K562 (cell line): Measurements from ENCODE around the gene IBA57. TPM values are rescaled to one million over a fixed set of nuclear protein-coding genes. Genes with fewer than 3 reads are reported as not detected.
"Not testable (repeated sequence)": the region's sequence is repeated elsewhere in the genome, so short reads cannot be mapped to it uniquely, and the experiment has no call there.

Source experiments
- ATAC-seq: fragments of 200-7000 bp; cut with Tn5 transposase; 3 replicates; pipeline ENCODE4 v1.9.1; 2020; ENCODE audit warnings: moderate library complexity
- BruUV-seq: library from RNA; stranded (reverse); fragments of 400-500 nt; replicated peaks from 2 replicates; lab custom pipeline; 2021; lab: Mats Ljungman, UMichigan
- CTCF ChIA-PET: fragments of 300-600 bp; formaldehyde crosslinking; extraction: SDS; loops from one replicate; lab custom pipeline; 2021; ENCODE audit warnings: low intra/inter-chr PET ratio; lab: Yijun Ruan, JAX
- POLR2A ChIA-PET: fragments of 300-600, 350-650 bp; sonication (Branson Sonifier 250); formaldehyde crosslinking; extraction: SDS; loops from one replicate; lab custom pipeline; 2021; ENCODE audit warnings: antibody characterized with exemption, inconsistent platforms; lab: Yijun Ruan, JAX
- DNase-seq, 4 experiments: peaks; one replicate each; pipeline versions ENCODE4 v3.0.0 to v3.0.0-alpha.2; 2011 to 2018; ENCODE audit warnings: low spot score in 3 of 4, mixed read lengths in 3 of 4; ENCODE audit errors: extremely low read depth in 1 of 4
- FAIRE-seq: peaks from 2 replicates; lab custom pipeline; 2011; peaks lifted over from hg19 to GRCh38; lab: Jason Lieb, UNC
- H2AFZ ChIP-seq: 2 replicates; pipeline ENCODE4 v1.6.0; 2011; ENCODE audit warnings: low read depth, low read length, control low read depth, inconsistent platforms
- H3K27ac ChIP-seq: fragments of 200-600 bp; 3 replicates; pipeline ENCODE4 v1.8.0; 2011; ENCODE audit warnings: low read depth, mild to moderate bottlenecking, control low read depth, inconsistent platforms, low read length, moderate library complexity, mixed read lengths; ENCODE audit errors: extremely low read depth
- H3K27me3 ChIP-seq, 2 experiments: fragments of 300-600 bp in 1 of 2; 2 replicates in 1 of 2; 3 replicates in 1 of 2; pipeline versions ENCODE4 v1.6.0 to v1.8.0; 2011; ENCODE audit warnings: inconsistent platforms in 2 of 2, low read length in 2 of 2, mild to moderate bottlenecking in 1 of 2, mixed read lengths in 1 of 2, moderate library complexity in 1 of 2; ENCODE audit not compliant: control insufficient read depth in 2 of 2, insufficient read depth in 2 of 2
- H3K36me3 ChIP-seq: fragments of 300-600 bp; 3 replicates; pipeline ENCODE4 v1.8.0; 2011; ENCODE audit warnings: mild to moderate bottlenecking, low read length, inconsistent platforms; ENCODE audit not compliant: control insufficient read depth, insufficient read depth
- H3K4me1 ChIP-seq, 2 experiments: fragments of 200-600 bp in 1 of 2; replicated peaks in 1 of 2; 2 replicates in 1 of 2; 3 replicates in 1 of 2; pipeline versions ENCODE4 v1.5.1 to v1.8.0; 2011; ENCODE audit warnings: inconsistent platforms in 2 of 2, low read length in 2 of 2, mild to moderate bottlenecking in 1 of 2, mixed read lengths in 1 of 2, moderate library complexity in 1 of 2; ENCODE audit not compliant: control insufficient read depth in 2 of 2, insufficient read depth in 2 of 2
- H3K4me2 ChIP-seq: 2 replicates; pipeline ENCODE4 v1.6.1; 2011; ENCODE audit warnings: low read length, control low read depth, inconsistent platforms, mixed read lengths; ENCODE audit not compliant: insufficient read depth
- H3K4me3 ChIP-seq: fragments of 200-600 bp; sonication (generic), shearing (Covaris generic); 2 replicates; pipeline ENCODE4 v1.5.1; 2016; ENCODE audit warnings: control low read depth, inconsistent platforms
- H3K79me2 ChIP-seq: fragments of 200-600 bp; 3 replicates; pipeline ENCODE4 v1.8.0; 2011; ENCODE audit warnings: low read length, inconsistent platforms; ENCODE audit not compliant: control insufficient read depth, insufficient read depth
- H3K9ac ChIP-seq, 2 experiments: 2 replicates each; pipeline versions ENCODE4 v1.6.0 to v1.6.1; 2011; ENCODE audit warnings: low read depth in 2 of 2, low read length in 2 of 2, control low read depth in 1 of 2, inconsistent platforms in 1 of 2, mild to moderate bottlenecking in 1 of 2, mixed read lengths in 1 of 2; ENCODE audit not compliant: insufficient read depth in 1 of 2
- H3K9me1 ChIP-seq: one replicate; pipeline ENCODE4 v1.6.0; 2011; ENCODE audit warnings: inconsistent platforms, mild to moderate bottlenecking, low read length, moderate library complexity; ENCODE audit not compliant: control insufficient read depth, insufficient read depth
- H3K9me3 ChIP-seq: replicated peaks from 2 replicates; pipeline ENCODE4 v1.5.1; 2011; ENCODE audit warnings: low read depth, low read length, inconsistent platforms; ENCODE audit not compliant: control insufficient read depth, insufficient read depth
- H4K20me1 ChIP-seq: replicated peaks from 2 replicates; pipeline ENCODE4 v1.6.1; 2011; ENCODE audit warnings: low read length, inconsistent platforms, mixed read lengths; ENCODE audit not compliant: control insufficient read depth, insufficient read depth
- CCNT2 ChIP-seq: IDR thresholded peaks from 2 replicates; pipeline ENCODE4 v1.6.1; 2011; ENCODE audit warnings: borderline replicate concordance, low read depth, mild to moderate bottlenecking, moderate library complexity, mixed read lengths, low read length; ENCODE audit not compliant: insufficient read length; ENCODE audit errors: extremely low read depth
- E2F1 ChIP-seq: sonication (generic); formaldehyde crosslinking; IDR thresholded peaks from 2 replicates; pipeline ENCODE4 v1.8.1; 2023; ENCODE audit warnings: mild to moderate bottlenecking, missing genetic modification reagents, moderate library complexity
- KLF1 ChIP-seq: fragments of 450-650 bp; IDR thresholded peaks from 2 replicates; pipeline ENCODE4 v1.6.1; 2016; ENCODE audit warnings: missing genetic modification characterization, missing compliant biosample characterization
- KLF13 ChIP-seq: fragments of 450-650 bp; IDR thresholded peaks from 2 replicates; pipeline ENCODE4 v1.6.1; 2016; ENCODE audit warnings: missing genetic modification characterization, low read depth, mild to moderate bottlenecking, missing compliant biosample characterization, moderate library complexity, borderline replicate concordance
- MYC ChIP-seq, 2 experiments: fragments of 250-450 bp in 1 of 2; sonication (Bioruptor Pico) in 1 of 2; IDR thresholded peaks; 2 replicates each; pipeline versions ENCODE4 v1.5.1 to v1.6.1; 2012 to 2021; ENCODE audit warnings: low read depth in 2 of 2, borderline replicate concordance in 1 of 2, improper control_type of control experiment in 1 of 2, low read length in 1 of 2, mild to moderate bottlenecking in 1 of 2, moderate library complexity in 1 of 2
- RB1 ChIP-seq: fragments of 450-650 bp; IDR thresholded peaks from 2 replicates; pipeline ENCODE4 v1.6.1; 2017; ENCODE audit warnings: low read depth, mild to moderate bottlenecking
- TFAP4 ChIP-seq: sonication (generic); formaldehyde crosslinking; IDR thresholded peaks from 2 replicates; pipeline ENCODE4 v1.8.0; 2022; ENCODE audit warnings: missing genetic modification reagents, mild to moderate bottlenecking, moderate library complexity, borderline replicate concordance
- ZBTB9 ChIP-seq: fragments of 450-650 bp; formaldehyde crosslinking; IDR thresholded peaks from 2 replicates; pipeline ENCODE4 v1.4.0; 2020; ENCODE audit warnings: mild to moderate bottlenecking, moderate library complexity
- WGBS: fragments of 100-300 bp; shearing (Covaris generic); methylation state at CpG from one replicate; pipeline ENCODE4 v1.1.6; 2016; ENCODE audit warnings: low coverage, mixed read lengths; ENCODE audit not compliant: insufficient coverage; ENCODE audit errors: missing lambda C conversion rate; 5-methylcytosine and 5-hydroxymethylcytosine counted together
- in situ Hi-C: fragments of 300-500 bp; cut with MboI; formaldehyde crosslinking; loops from 4 replicates; pipeline ENCODE4 v1.15.0; 2018; ENCODE audit warnings: inconsistent platforms, mixed read lengths
- intact Hi-C: fragments of 100-400 bp; cut with micrococcal nuclease; formaldehyde crosslinking; loops from 2 replicates; pipeline ENCODE4 v1.14.2; 2022
- polyA plus RNA-seq, 8 experiments: library from polyadenylated mRNA; depleted of rRNA in 4 of 8; stranded (reverse) in 5 of 8; unstranded in 3 of 8; fragments of >200 nt; fragmentation: Nextera tagmentation in 2 of 8; fragmentation: Illumina TruSeq in 1 of 8; extraction: Ambion mirVana in 2 of 8; extraction: Trizol in 1 of 8; gene quantifications; 2 replicates each; pipeline versions ENCODE4 v1.2.1 to v1.2.3, GENCODE V29; 2011 to 2014; ENCODE audit warnings: inconsistent platforms in 1 of 8, missing spikeins in 1 of 8
- total RNA-seq, 7 experiments: library from RNA; depleted of rRNA in 6 of 7; stranded (reverse); fragments of >200 nt in 6 of 7; fragmentation: Illumina TruSeq in 2 of 7; extraction: Trizol in 2 of 7; gene quantifications; 2 replicates each; pipeline versions ENCODE4 v1.2.1 to v1.2.3, GENCODE V29; 2011 to 2021; ENCODE audit warnings: low replicate concordance in 1 of 7
- TF ChIP-seq, protein P1 (sequence below): sonication (generic); formaldehyde crosslinking; IDR thresholded peaks from 2 replicates; pipeline ENCODE4 v1.8.0; 2022; ENCODE audit warnings: mild to moderate bottlenecking, missing genetic modification reagents
- TF ChIP-seq, protein P2 (sequence below), 2 experiments: fragments of 450-650 bp in 1 of 2; sonication (generic) in 1 of 2; formaldehyde crosslinking; conservative IDR thresholded peaks; 2 replicates each; pipeline versions ENCODE4 v1.4.0 to v1.8.1; 2020 to 2022; ENCODE audit warnings: mild to moderate bottlenecking in 1 of 2, missing genetic modification reagents in 1 of 2
- TF ChIP-seq, protein P3 (sequence below): sonication (generic); formaldehyde crosslinking; IDR thresholded peaks from 2 replicates; pipeline ENCODE4 v1.9.0; 2022; ENCODE audit warnings: mild to moderate bottlenecking, missing genetic modification reagents

Gene IBA57
- total and polyA plus RNA-seq, 9 of the 15 experiments (the other 6 are each of a cell fraction or from before 2014, with no cell fraction given) = 0.77 to 15.5 (median 2.7) TPM

GRCh38 chr1:228173528-228174481 lies 8.2 kb downstream of the IBA57 start:
- WGBS = 20% methylated on average over 32 of the region's 69 CpGs
- peak; percentile 68 to 89 (median 82) for DNase-seq
- FAIRE-seq; TF ChIP-seq MYC (CRISPR knock-in tag; IDR thresholded peaks at IDR 0.05; ENCODE audit: borderline replicate concordance, low read depth): not testable (repeated sequence)
- TF ChIP-seq RB1 (peak; percentile 20; the same call in 1 of the 2 replicates), ZBTB9 (peak; percentile 56; the same call in 1 of the 2 replicates), E2F1 (peak; percentile 55; the same call in 1 of the 2 replicates), KLF1 (tag) (0 out of 2 replicates have a peak, but pooled peaks have one; percentile 70), CCNT2 (peak; percentile 29), MYC (IDR thresholded peaks at IDR 0.05; ENCODE audit: low read depth, low read length) (peak; percentile 36; the same call in 1 of the 2 replicates), TFAP4 (peak; percentile 15; the same call in 1 of the 2 replicates), KLF13 (tag) (peak; percentile 66; the same call in 1 of the 2 replicates)
- TF ChIP-seq, protein P1, sequence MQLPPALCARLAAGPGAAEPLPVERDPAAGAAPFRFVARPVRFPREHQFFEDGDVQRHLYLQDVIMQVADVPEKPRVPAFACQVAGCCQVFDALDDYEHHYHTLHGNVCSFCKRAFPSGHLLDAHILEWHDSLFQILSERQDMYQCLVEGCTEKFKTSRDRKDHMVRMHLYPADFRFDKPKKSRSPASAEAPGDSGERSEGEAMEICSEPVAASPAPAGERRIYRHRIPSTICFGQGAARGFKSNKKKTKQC (CRISPR knock-in tag) = peak; percentile 62; the same call in 1 of the 2 replicates
- TF ChIP-seq, protein P2, sequence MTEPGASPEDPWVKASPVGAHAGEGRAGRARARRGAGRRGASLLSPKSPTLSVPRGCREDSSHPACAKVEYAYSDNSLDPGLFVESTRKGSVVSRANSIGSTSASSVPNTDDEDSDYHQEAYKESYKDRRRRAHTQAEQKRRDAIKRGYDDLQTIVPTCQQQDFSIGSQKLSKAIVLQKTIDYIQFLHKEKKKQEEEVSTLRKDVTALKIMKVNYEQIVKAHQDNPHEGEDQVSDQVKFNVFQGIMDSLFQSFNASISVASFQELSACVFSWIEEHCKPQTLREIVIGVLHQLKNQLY (CRISPR knock-in tag; conservative IDR thresholded peaks at IDR 0.05) = peak in 1 of 2 experiments; percentile 77; a peak in 1 of 4 replicates
- TF ChIP-seq, protein P3, sequence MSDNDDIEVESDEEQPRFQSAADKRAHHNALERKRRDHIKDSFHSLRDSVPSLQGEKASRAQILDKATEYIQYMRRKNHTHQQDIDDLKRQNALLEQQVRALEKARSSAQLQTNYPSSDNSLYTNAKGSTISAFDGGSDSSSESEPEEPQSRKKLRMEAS (CRISPR knock-in tag) = peak; percentile 64; the same call in 1 of the 2 replicates

More at GRCh38 chr1:228173528-228174481, 8.2 kb downstream of the IBA57 start:
- H3K9me3 ChIP-seq, H3K79me2 ChIP-seq, H3K4me3 ChIP-seq, H3K27ac ChIP-seq, H4K20me1 ChIP-seq, H2AFZ ChIP-seq, CTCF ChIA-PET, intact Hi-C loops, H3K9me1 ChIP-seq, BruUV-seq, in situ Hi-C loops, H3K27me3 ChIP-seq, H3K36me3 ChIP-seq: not testable (repeated sequence)
- Histone ChIP-seq H3K4me2 (peak overlapping the region; percentile 53), H3K9ac (peak overlapping the region in 1 of 2 experiments; percentile 47; a peak in 2 of 4 replicates), H3K4me1 (peaks cover 14 to 64% of the 10 kb centered on the region in 2 experiments; a peak in 4 of 5 replicates)
- peak; percentile 78 for ATAC-seq
- POLR2A ChIA-PET = interaction anchor here (0.6 to 2.2 kb wide), 14 partner anchors 7 to 286 kb away, joined by 3 to 19 read pairs (median 3); partner anchors contain the start of gene IBA57
